ENCODE data around the gene DET1. TPM values are rescaled to one million over a fixed set of nuclear protein-coding genes. Genes with fewer than 3 reads are reported as not detected.
"Not testable (repeated sequence)": the region's sequence is repeated elsewhere in the genome, so short reads cannot be mapped to it uniquely, and the experiment has no call there.

The DET1 gene
- total RNA-seq, 1 donor from 2014 or later: 8.8 TPM

- DNase-seq: no peak
- TF ChIP-seq CTCF (IDR thresholded peaks at IDR 0.05; ENCODE audit: partially characterized antibody, unreplicated experiment): no peak
- Mint-ChIP-seq H3K36me3 (ENCODE audit: unreplicated experiment) (no peaks in the 10 kb centered on the region), H3K4me3 (ENCODE audit: unreplicated experiment) (no peak overlapping the region), H3K27ac (ENCODE audit: unreplicated experiment) (no peak overlapping the region), H3K4me1 (ENCODE audit: low read depth, unreplicated experiment) (peaks cover 10% of the 10 kb centered on the region), H3K27me3 (ENCODE audit: unreplicated experiment) (peaks cover 2% of the 10 kb centered on the region), H3K9me3 (ENCODE audit: unreplicated experiment) (no peaks in the 10 kb centered on the region)
Observed at GRCh38 chr15:88479169-88479568, 67.3 kb downstream of the DET1 start.

GRCh38 chr15:88477904-88478303, 68.6 kb downstream of the DET1 start:
- Mint-ChIP-seq H3K4me1 (ENCODE audit: low read depth, unreplicated experiment) (peaks cover 7% of the 10 kb centered on the region), H3K27ac (ENCODE audit: unreplicated experiment) (no peak overlapping the region), H3K9me3 (ENCODE audit: unreplicated experiment) (no peaks in the 10 kb centered on the region)

GRCh38 chr15:88477126-88477525, 69.4 kb downstream of the DET1 start:
- Mint-ChIP-seq H3K4me3 (ENCODE audit: unreplicated experiment) (no peak overlapping the region), H3K36me3 (ENCODE audit: unreplicated experiment) (no peaks in the 10 kb centered on the region), H3K9me3 (ENCODE audit: unreplicated experiment) (no peaks in the 10 kb centered on the region), H3K27ac (ENCODE audit: unreplicated experiment) (peak overlapping the region; percentile 80), H3K4me1 (ENCODE audit: low read depth, unreplicated experiment) (peaks cover 10% of the 10 kb centered on the region), H3K27me3 (ENCODE audit: unreplicated experiment) (no peaks in the 10 kb centered on the region)
- DNase-seq: no peak
- TF ChIP-seq CTCF (IDR thresholded peaks at IDR 0.05; ENCODE audit: partially characterized antibody, unreplicated experiment): no peak

More at GRCh38 chr15:88477904-88478303, 68.6 kb downstream of the DET1 start:
- DNase-seq: no peak
- H3K4me3 Mint-ChIP-seq (ENCODE audit: unreplicated experiment): no peak overlapping the region
- TF ChIP-seq CTCF (IDR thresholded peaks at IDR 0.05; ENCODE audit: partially characterized antibody, unreplicated experiment): no peak
- H3K27me3 Mint-ChIP-seq (ENCODE audit: unreplicated experiment): peaks cover 2% of the 10 kb centered on the region
- no peaks in the 10 kb centered on the region for H3K36me3 Mint-ChIP-seq (ENCODE audit: unreplicated experiment)

GRCh38 chr15:88476635-88477060, 69.8 kb downstream of the DET1 start:
- TF ChIP-seq CTCF (IDR thresholded peaks at IDR 0.05; ENCODE audit: partially characterized antibody, unreplicated experiment): peak; percentile 73
- Mint-ChIP-seq H3K4me1 (ENCODE audit: low read depth, unreplicated experiment) (peaks cover 14% of the 10 kb centered on the region), H3K27ac (ENCODE audit: unreplicated experiment) (peak overlapping the region; percentile 80), H3K4me3 (ENCODE audit: unreplicated experiment) (no peak overlapping the region), H3K27me3 (ENCODE audit: unreplicated experiment) (no peaks in the 10 kb centered on the region), H3K36me3 (ENCODE audit: unreplicated experiment) (no peaks in the 10 kb centered on the region), H3K9me3 (ENCODE audit: unreplicated experiment) (no peaks in the 10 kb centered on the region)
- peak; percentile 63 for DNase-seq

GRCh38 chr15:88473661-88474293, 72.7 kb downstream of the DET1 start:
- not testable (repeated sequence) for H3K4me3 Mint-ChIP-seq (ENCODE audit: unreplicated experiment); H3K27me3 Mint-ChIP-seq (ENCODE audit: unreplicated experiment); DNase-seq; H3K9me3 Mint-ChIP-seq (ENCODE audit: unreplicated experiment); H3K36me3 Mint-ChIP-seq (ENCODE audit: unreplicated experiment); H3K27ac Mint-ChIP-seq (ENCODE audit: unreplicated experiment)
- H3K4me1 Mint-ChIP-seq (ENCODE audit: low read depth, unreplicated experiment): peaks cover 15% of the 10 kb centered on the region

All from glutamatergic neuron (in vitro differentiated cells).